HG02759 (cell line): ENCODE results near the gene TPRN.
"Not testable (repeated sequence)": the region's sequence is repeated elsewhere in the genome, so short reads cannot be mapped to it uniquely, and the experiment has no call there.

Experiments
- ATAC-seq: cut with Tn5 transposase; IDR thresholded peaks from one replicate; pipeline ENCODE4 v1.9.1; 2021; ENCODE audit warnings: mild to moderate bottlenecking, moderate library complexity; ENCODE audit not compliant: unreplicated experiment

Gene TPRN

GRCh38 chr9:137200311-137201204 is at the start of gene TPRN:
TSS of gene TPRN (minus strand) at chr9:137200741. CDS start at chr9:137200711, 30 bp downstream.
- peak; percentile 89 for ATAC-seq

- no peak for ATAC-seq
Observed at GRCh38 chr9:137247916-137248175, 47.3 kb upstream of the TPRN start.

GRCh38 chr9:137247135-137247915 is 46.8 kb upstream of the TPRN start:
- no peak for ATAC-seq

- no peak for ATAC-seq
Observed at GRCh38 chr9:137245450-137246421, 45.2 kb upstream of the TPRN start.

GRCh38 chr9:137244486-137245449 is 44.2 kb upstream of the TPRN start:
- ATAC-seq: no peak

- no peak for ATAC-seq
Observed at GRCh38 chr9:137243626-137244485, 43.3 kb upstream of the TPRN start.

GRCh38 chr9:137243266-137243625 is 42.7 kb upstream of the TPRN start:
- ATAC-seq: not testable (repeated sequence)

GRCh38 chr9:137242269-137243203 is 42.0 kb upstream of the TPRN start:
- ATAC-seq: no peak

GRCh38 chr9:137241490-137242268 is 41.1 kb upstream of the TPRN start:
- no peak for ATAC-seq

GRCh38 chr9:137240841-137241489 is 40.4 kb upstream of the TPRN start, which contains the start of gene TUBB4B:
TSS of gene TUBB4B (plus strand) at chr9:137241287. CDS start at chr9:137241361, 74 bp downstream.
- peak; percentile 76 for ATAC-seq

- peak; percentile 29 for ATAC-seq
Observed at GRCh38 chr9:137240318-137240840, 39.8 kb upstream of the TPRN start.

- not testable (repeated sequence) for ATAC-seq
Observed at GRCh38 chr9:137239541-137240200, 39.1 kb upstream of the TPRN start.

GRCh38 chr9:137237759-137238726 is 37.5 kb upstream of the TPRN start:
- no peak for ATAC-seq

GRCh38 chr9:137236936-137237421 is 36.4 kb upstream of the TPRN start:
- ATAC-seq: no peak
